GM18511 (cell line): ENCODE results near the gene BICD1.
"Not testable (repeated sequence)": the region's sequence is repeated elsewhere in the genome, so short reads cannot be mapped to it uniquely, and the experiment has no call there.

ENCODE experiments used
- ATAC-seq: cut with Tn5 transposase; IDR thresholded peaks from one replicate; pipeline ENCODE4 v1.9.1; 2021; ENCODE audit warnings: mild to moderate bottlenecking, moderate library complexity; ENCODE audit not compliant: unreplicated experiment

The BICD1 gene

GRCh38 chr12:32181498-32182175, 75.0 kb downstream of the BICD1 start:
- no peak for ATAC-seq

DNA sequence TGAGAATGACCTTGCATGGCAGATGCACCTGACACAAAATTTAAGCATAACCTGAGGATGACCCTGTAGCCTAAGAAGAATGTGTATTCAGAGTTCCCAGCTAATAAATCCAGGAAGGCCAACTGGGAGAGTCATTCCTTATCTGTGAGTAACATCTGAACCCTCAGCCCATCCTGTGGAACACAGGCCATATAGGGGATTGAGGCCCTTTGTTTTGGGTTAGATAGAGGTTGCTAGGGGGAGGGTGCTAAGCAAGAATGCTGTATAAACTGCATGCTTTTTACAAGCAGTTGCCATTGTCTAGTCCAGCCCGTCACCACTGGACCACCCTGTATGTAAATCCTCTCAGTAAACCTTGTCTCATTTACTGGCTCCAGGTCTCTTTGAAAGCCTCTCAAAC, 77.0 kb downstream of the BICD1 start:
- no peak for ATAC-seq

DNA sequence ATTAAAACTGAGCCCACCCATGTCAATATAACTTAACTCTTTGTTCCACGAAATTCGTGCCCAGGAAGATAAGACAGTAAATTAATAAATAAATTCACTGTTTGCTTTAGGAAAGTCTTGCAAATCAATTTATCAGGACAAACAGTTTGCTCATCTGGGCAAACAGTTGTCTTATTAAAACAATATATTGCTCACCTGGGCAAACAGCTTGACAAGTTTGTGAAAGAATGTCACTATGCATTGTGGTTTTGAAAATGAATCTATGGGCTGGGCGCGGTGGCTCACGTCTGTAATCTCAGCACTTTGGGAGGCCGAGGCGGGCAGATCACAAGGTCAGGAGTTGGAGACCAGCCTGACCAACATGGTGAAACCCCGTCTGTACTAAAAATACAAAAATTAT, 80.5 kb downstream of the BICD1 start:
- not testable (repeated sequence) for ATAC-seq

DNA sequence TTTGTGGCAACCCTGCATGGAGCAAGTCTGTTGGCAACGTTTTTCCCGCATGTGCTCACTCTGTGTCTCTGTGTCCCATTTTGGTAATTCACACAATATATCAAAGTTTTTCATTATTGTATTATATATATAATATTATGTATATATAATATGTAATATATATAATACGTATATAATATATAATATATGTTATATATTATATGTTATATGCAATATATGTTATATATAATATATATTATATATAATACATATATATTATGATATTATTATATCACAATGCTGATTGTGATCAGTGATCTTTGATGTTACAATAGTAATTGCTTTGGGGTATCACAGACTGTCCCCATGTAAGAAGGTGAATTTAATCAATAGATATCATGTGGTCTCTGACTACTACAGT, 84.8 kb downstream of the BICD1 start:
- ATAC-seq: no peak

GRCh38 chr12:32196250-32197198, 89.9 kb downstream of the BICD1 start:
- no peak for ATAC-seq

DNA sequence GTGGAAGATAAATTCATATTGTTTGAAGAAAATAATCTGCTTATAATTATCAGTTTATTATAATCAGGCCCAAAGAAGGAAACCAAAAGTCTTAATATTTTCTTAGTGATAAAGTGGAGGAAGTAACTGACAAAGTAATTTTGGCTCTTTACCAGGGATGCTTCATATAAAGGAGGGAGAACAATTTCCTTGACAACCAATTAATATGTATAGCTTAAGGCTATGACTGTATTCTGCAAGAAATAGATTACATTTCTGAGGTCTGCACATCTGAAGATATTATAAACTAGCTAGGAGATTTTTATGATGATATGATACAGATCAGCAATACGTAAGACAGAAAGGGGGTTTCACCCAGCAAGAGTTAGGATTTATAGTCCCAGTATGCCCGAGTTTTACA, 90.8 kb downstream of the BICD1 start:
- no peak for ATAC-seq

DNA sequence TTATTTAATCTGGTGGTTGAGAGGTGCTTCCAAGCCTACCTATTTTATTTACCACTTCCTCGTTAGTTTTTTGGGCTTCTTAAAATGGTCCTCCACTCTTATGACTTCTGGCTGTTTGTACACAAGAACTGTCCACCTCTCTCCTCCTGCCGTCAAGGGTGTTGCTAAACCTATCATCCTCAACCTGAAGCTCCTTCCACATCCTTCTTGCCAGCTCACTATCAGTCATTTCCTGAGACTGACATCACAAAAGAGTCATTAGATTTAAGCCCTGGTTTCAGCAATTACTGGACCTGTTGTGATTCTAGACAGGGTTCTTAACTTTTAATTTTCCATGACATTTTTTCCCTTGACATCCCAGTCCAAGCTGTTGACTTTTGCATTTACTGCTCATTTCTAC, 91.9 kb downstream of the BICD1 start:
- no peak for ATAC-seq

- no peak for ATAC-seq
Measured at GRCh38 chr12:32201096-32201495, 94.4 kb downstream of the BICD1 start.

- no peak for ATAC-seq
Measured at GRCh38 chr12:32201976-32202375, 95.3 kb downstream of the BICD1 start.

GRCh38 chr12:32205731-32206130, 99.1 kb downstream of the BICD1 start:
- no peak for ATAC-seq

GRCh38 chr12:32208355-32208754, 101.7 kb downstream of the BICD1 start:
- ATAC-seq: no peak

GRCh38 chr12:32211066-32211899, 104.6 kb downstream of the BICD1 start:
- ATAC-seq: no peak

- no peak for ATAC-seq
Measured at GRCh38 chr12:32211900-32212156, 105.2 kb downstream of the BICD1 start.

- no peak for ATAC-seq
Measured at GRCh38 chr12:32214723-32215122, 108.1 kb downstream of the BICD1 start.

DNA sequence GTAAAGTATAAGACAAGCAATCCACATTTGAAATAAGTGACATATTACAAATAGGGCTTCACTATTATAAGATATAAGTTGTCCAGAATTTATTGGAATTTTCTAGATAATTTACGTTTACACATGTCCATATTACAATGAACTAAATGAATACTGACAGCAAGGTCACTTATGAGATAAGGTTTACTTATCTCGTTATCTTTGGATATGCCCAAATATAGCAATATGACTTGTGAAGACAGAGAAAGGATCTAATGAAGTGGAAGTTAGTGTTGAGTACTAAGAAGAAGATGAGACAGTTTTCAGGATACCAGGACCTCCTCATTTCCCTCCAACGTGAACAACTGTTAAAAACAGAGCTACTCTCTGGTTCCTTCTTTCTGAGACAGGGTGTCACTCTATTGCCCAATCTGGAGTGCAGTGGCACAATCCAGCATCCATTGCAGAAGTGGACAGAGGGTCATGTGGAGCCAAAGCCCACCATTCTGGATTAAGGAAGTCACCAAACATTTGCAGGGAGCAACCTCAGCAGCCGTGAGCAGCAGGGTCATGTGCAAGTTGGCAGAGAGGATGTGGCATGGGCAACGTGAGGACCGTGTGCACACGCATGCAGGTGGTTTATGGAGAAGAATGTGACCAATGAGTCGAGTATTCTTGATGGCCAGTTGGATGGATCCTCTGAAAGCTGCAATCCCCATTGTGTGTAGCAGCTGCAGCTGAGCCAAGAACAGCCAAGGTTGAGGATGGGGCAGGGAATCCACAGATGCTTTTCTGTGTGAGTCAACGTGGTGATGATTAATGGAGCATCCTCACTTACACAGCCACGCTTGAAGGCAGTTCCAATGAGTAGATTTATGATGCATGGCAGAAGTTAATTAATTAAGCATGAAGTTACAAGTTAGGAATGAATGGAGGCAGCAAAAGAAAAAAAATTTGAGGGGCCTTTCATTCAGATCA, 111.0 kb downstream of the BICD1 start:
- no peak for ATAC-seq

- ATAC-seq: no peak
Measured at GRCh38 chr12:32223941-32224340, 117.3 kb downstream of the BICD1 start.

- ATAC-seq: no peak
Measured at GRCh38 chr12:32226768-32227167, 120.1 kb downstream of the BICD1 start.

GRCh38 chr12:32229971-32230612, 123.4 kb downstream of the BICD1 start:
- ATAC-seq: no peak

GRCh38 chr12:32230613-32230993, 124.0 kb downstream of the BICD1 start:
- ATAC-seq: no peak

DNA sequence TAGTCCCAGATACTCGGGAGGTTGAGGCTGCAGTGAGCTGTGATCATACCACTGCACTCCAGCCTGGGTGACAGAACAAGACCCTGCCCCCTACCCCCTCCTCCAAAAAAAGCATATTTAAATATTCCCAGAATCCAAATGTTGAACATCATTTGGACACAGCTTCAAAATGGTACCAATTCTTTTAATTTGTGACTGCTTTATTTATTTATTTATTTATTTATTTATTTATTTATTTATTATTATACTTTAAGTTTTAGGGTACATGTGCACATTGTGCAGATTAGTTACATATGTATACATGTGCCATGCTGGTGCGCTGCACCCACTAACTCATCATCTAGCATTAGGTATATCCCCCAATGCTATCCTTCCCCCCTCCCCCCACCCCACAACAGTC, 124.7 kb downstream of the BICD1 start:
- not testable (repeated sequence) for ATAC-seq
